Neural cell (in vitro differentiated cells): ENCODE results near the gene SUPT3H. TPM values are rescaled to one million over a fixed set of nuclear protein-coding genes. Genes with fewer than 3 reads are reported as not detected.
"Not testable (repeated sequence)": the region's sequence is repeated elsewhere in the genome, so short reads cannot be mapped to it uniquely, and the experiment has no call there.

Experiments used
- H2AFZ ChIP-seq: fragments of 200-600, 300-800 bp; sonication (generic), shearing (Covaris generic); 2 replicates; pipeline ENCODE4 v1.6.0; 2014; ENCODE audit warnings: low read depth, mild to moderate bottlenecking, antibody characterized with exemption, low read length, moderate library complexity
- H3F3A ChIP-seq: fragments of 200-600 bp; shearing (Covaris generic); 2 replicates; pipeline ENCODE4 v1.6.1; 2016; ENCODE audit warnings: mild to moderate bottlenecking, moderate library complexity, mixed read lengths, antibody characterized with exemption, low read length; ENCODE audit not compliant: insufficient read depth, poor library complexity, severe bottlenecking
- H3K27ac ChIP-seq: fragments of 200-600, 300-800 bp; sonication (generic), shearing (Covaris generic); 2 replicates; pipeline ENCODE4 v1.5.1; 2014; ENCODE audit warnings: mild to moderate bottlenecking, low read length, moderate library complexity
- H3K27me3 ChIP-seq: fragments of 300-800, 200-600 bp; sonication (generic), shearing (Covaris generic); 2 replicates; pipeline ENCODE4 v1.6.0; 2014; ENCODE audit warnings: mild to moderate bottlenecking, low read depth, low read length, moderate library complexity; ENCODE audit not compliant: insufficient read depth
- H3K36me3 ChIP-seq: fragments of 300-800, 200-600 bp; sonication (generic), shearing (Covaris generic); 2 replicates; pipeline ENCODE4 v1.5.1; 2014; ENCODE audit warnings: mild to moderate bottlenecking, antibody characterized with exemption, low read length, moderate library complexity; ENCODE audit not compliant: insufficient read depth
- H3K4me2 ChIP-seq: fragments of 300-800, 200-600 bp; sonication (generic), shearing (Covaris generic); 2 replicates; pipeline ENCODE4 v1.6.0; 2014; ENCODE audit warnings: mild to moderate bottlenecking, low read length
- H3K4me3 ChIP-seq: fragments of 300-800, 200-600 bp; sonication (generic), shearing (Covaris generic); 2 replicates; pipeline ENCODE4 v1.5.1; 2014; ENCODE audit warnings: mild to moderate bottlenecking, low read length, moderate library complexity
- H3K79me2 ChIP-seq: fragments of 200-600 bp; shearing (Covaris generic); replicated peaks from 2 replicates; pipeline ENCODE4 v1.6.0; 2014; ENCODE audit warnings: mild to moderate bottlenecking, low read length, moderate library complexity; ENCODE audit not compliant: insufficient read depth
- H3K9ac ChIP-seq: fragments of 300-800, 200-600 bp; sonication (generic), shearing (Covaris generic); 2 replicates; pipeline ENCODE4 v1.6.1; 2016; ENCODE audit warnings: mild to moderate bottlenecking, low read length, mixed read lengths
- H3K9me2 ChIP-seq: fragments of 200-600 bp; shearing (Covaris generic); 2 replicates; pipeline ENCODE4 v1.6.1; 2016; ENCODE audit warnings: mild to moderate bottlenecking, low read length, mixed read lengths; ENCODE audit not compliant: insufficient read depth
- H3K9me3 ChIP-seq: fragments of 200-600, 300-800 bp; sonication (generic), shearing (Covaris generic); 2 replicates; pipeline ENCODE4 v1.6.1; 2016; ENCODE audit warnings: mild to moderate bottlenecking, mixed run types, low read length, moderate library complexity, mixed read lengths
- H4K20me1 ChIP-seq: fragments of 200-600 bp; shearing (Covaris generic); 2 replicates; pipeline ENCODE4 v1.6.1; 2016; ENCODE audit warnings: mild to moderate bottlenecking, mixed run types; ENCODE audit not compliant: insufficient read depth
- CTCF ChIP-seq: fragments of 450-650 bp; IDR thresholded peaks from 2 replicates; pipeline ENCODE4 v1.5.1; 2014; ENCODE audit warnings: antibody characterized with exemption, mild to moderate bottlenecking, moderate library complexity; ENCODE audit not compliant: poor library complexity, severe bottlenecking
- EP300 ChIP-seq: fragments of 450-650 bp; conservative IDR thresholded peaks from 2 replicates; pipeline ENCODE4 v1.6.1; 2014; ENCODE audit warnings: antibody characterized with exemption, mild to moderate bottlenecking, moderate library complexity; ENCODE audit not compliant: poor library complexity, severe bottlenecking
- EZH2 ChIP-seq: fragments of 200-600, 300-800 bp; shearing (Covaris generic), sonication (generic); IDR thresholded peaks from 2 replicates; pipeline ENCODE4 v1.6.1; 2014; ENCODE audit warnings: antibody characterized with exemption, low read length, borderline replicate concordance, mild to moderate bottlenecking; ENCODE audit not compliant: insufficient read depth, poor library complexity, severe bottlenecking
- MXI1 ChIP-seq: fragments of 450-650 bp; conservative IDR thresholded peaks from 2 replicates; pipeline ENCODE4 v1.6.1; 2014; ENCODE audit warnings: antibody characterized with exemption, mild to moderate bottlenecking; ENCODE audit not compliant: poor library complexity, severe bottlenecking
- POLR2AphosphoS5 ChIP-seq: IDR thresholded peaks from 2 replicates; pipeline ENCODE4 v1.6.1; 2012
- RAD21 ChIP-seq: fragments of 450-650 bp; conservative IDR thresholded peaks from 2 replicates; pipeline ENCODE4 v1.6.1; 2014; ENCODE audit warnings: antibody characterized with exemption, mild to moderate bottlenecking, moderate library complexity
- REST ChIP-seq: IDR thresholded peaks from 2 replicates; pipeline ENCODE4 v1.6.1; 2012; ENCODE audit warnings: borderline replicate concordance
- SMC3 ChIP-seq: fragments of 450-650 bp; conservative IDR thresholded peaks from 2 replicates; pipeline ENCODE4 v1.6.1; 2014; ENCODE audit warnings: antibody characterized with exemption, mild to moderate bottlenecking, moderate library complexity; ENCODE audit not compliant: poor library complexity
- TAF1 ChIP-seq: IDR thresholded peaks from 2 replicates; pipeline ENCODE4 v1.6.1; 2012; ENCODE audit warnings: low read depth
- polyA plus RNA-seq: library from polyadenylated mRNA; depleted of rRNA; stranded (reverse); fragments of >200 nt; gene quantifications from 2 replicates; pipeline ENCODE4 v1.2.3, GENCODE V29; 2014

Gene SUPT3H
- polyA plus RNA-seq, 1 donor from 2014 or later: 6.8 TPM

- no peaks in the 10 kb centered on the region for H3K9me2 ChIP-seq
- H3K27ac ChIP-seq: no peak overlapping the region
- H3K79me2 ChIP-seq: no peaks in the 10 kb centered on the region
- no peak overlapping the region for H2AFZ ChIP-seq
- H3K4me2 ChIP-seq: no peak overlapping the region
- no peaks in the 10 kb centered on the region for H3K36me3 ChIP-seq
- no peak overlapping the region for H3K9ac ChIP-seq
- no peak overlapping the region for H3K4me3 ChIP-seq
- H3F3A ChIP-seq: no peaks in the 10 kb centered on the region
- no peak for TF ChIP-seq RAD21
- TF ChIP-seq CTCF: no peak
- H3K27me3 ChIP-seq: no peaks in the 10 kb centered on the region
- H4K20me1 ChIP-seq: no peaks in the 10 kb centered on the region
- H3K9me3 ChIP-seq: no peaks in the 10 kb centered on the region
These were observed 192.8 kb downstream of the SUPT3H start for GRCh38 chr6:45184937-45185336.

DNA sequence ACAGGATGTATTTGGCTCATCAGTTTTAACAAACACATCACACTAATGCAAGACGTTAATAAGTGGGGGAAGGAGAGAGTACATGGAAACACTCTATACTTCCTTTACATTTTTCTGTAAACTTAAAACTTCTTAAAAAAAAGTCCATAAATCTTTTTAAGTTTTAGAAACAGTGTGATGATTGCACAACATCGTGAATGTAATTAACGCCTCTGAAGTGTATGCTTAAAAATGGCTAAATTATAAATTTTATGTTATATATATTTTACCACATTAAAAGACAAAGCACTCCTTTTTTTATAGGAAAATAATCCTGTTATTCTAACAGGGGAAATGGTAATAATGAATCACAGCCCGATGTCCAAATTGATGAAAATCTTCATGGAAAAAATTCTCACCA lies 193.7 kb downstream of the SUPT3H start:
- Histone ChIP-seq H3K27ac (no peak overlapping the region), H2AFZ (no peak overlapping the region), H3F3A (no peaks in the 10 kb centered on the region), H3K27me3 (no peaks in the 10 kb centered on the region), H4K20me1 (no peaks in the 10 kb centered on the region), H3K9ac (no peak overlapping the region), H3K4me2 (no peak overlapping the region), H3K9me3 (no peaks in the 10 kb centered on the region), H3K79me2 (no peaks in the 10 kb centered on the region), H3K36me3 (no peaks in the 10 kb centered on the region), H3K9me2 (no peaks in the 10 kb centered on the region), H3K4me3 (no peak overlapping the region)
- TF ChIP-seq EZH2 (no peak), POLR2AphosphoS5 (no peak), MXI1 (no peak), REST (no peak), EP300 (no peak), SMC3 (no peak), TAF1 (no peak), RAD21 (no peak), CTCF (no peak)

DNA sequence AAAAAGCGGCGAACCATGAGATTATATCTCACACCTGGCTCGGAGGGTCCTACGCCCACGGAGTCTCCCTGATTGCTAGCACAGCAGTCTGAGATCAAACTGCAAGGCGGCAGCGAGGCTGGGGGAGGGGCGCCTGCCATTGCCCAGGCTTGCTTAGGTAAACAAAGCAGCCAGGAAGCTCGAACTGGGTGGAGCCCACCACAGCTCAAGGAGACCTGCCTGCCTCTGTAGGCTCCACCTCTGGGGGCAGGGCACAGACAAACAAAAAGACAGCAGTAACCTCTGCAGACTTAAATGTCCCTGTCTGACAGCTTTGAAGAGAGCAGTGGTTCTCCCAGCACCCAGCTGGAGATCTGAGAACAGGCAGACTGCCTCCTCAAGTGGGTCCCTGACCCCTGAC lies 201.4 kb downstream of the SUPT3H start:
- not testable (repeated sequence) for H3K27ac ChIP-seq, H3K9ac ChIP-seq, H3K79me2 ChIP-seq, H4K20me1 ChIP-seq, H3K4me3 ChIP-seq, H3K4me2 ChIP-seq, H3K9me2 ChIP-seq, H3K36me3 ChIP-seq, H2AFZ ChIP-seq, H3K9me3 ChIP-seq, H3F3A ChIP-seq, H3K27me3 ChIP-seq
